ENCODE measurements around the gene MNT. TPM values are rescaled to one million over a fixed set of nuclear protein-coding genes. Genes with fewer than 3 reads are reported as not detected.
A peak's percentile ranks its signal among the peaks of the same experiment; 100 is the strongest.

MNT gene
- total RNA-seq, 4 donors from 2014 or later = 13.7 to 27.7 (median 20.9) TPM

DNA sequence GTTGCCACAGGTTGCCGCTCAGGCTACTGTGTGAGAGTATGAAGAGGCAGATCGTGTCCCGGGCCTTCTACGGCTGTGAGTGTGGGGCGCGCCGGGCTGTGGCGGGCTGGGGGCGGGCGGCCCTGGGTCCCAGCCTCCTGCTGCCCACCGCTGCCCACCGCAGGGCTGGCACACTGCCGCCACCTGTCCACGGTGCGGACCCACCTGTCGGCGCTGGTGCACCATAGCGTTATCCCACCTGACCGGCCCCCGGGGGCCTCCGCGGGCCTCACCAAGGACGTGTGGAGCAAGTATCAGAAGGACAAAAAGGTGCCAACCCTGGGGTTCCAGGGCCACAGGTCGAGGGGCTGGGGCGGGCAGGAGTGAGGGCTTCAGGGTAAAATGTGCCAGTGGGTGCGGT lies 28.7 kb downstream of the MNT start:
- Histone ChIP-seq H3K36me3 (no peaks in the 10 kb centered on the region), H3K4me3 (no peak overlapping the region), H3K4me1 (peaks cover 0 to 3% (median 1%) of the 10 kb centered on the region in 4 donors), H3K27ac (no peak overlapping the region), H3K27me3 (no peaks in the 10 kb centered on the region), H3K9me3 (no peaks in the 10 kb centered on the region)
- intact Hi-C loops (cut with DNase I; ENCODE audit: low total_unique reads) (no loop called here), in situ Hi-C loops (cut with MboI; ENCODE audit: low pct_ligation_motif_present in 1 of 4, low pct_unique_long_range_greater_than_20kb in 1 of 4, low sequenced_read_pairs in 3 of 4) (loop anchor here in 1 of 4 donors (10.0 kb wide), 1 partner anchor 53 kb away; no protein-coding TSS in a partner anchor)
- 94 to 100% methylated on average over 5 to 26 of the region's 26 CpGs for WGBS, 2 donors (ENCODE audit: low coverage in 1 of 2)
- TF ChIP-seq, protein P1, sequence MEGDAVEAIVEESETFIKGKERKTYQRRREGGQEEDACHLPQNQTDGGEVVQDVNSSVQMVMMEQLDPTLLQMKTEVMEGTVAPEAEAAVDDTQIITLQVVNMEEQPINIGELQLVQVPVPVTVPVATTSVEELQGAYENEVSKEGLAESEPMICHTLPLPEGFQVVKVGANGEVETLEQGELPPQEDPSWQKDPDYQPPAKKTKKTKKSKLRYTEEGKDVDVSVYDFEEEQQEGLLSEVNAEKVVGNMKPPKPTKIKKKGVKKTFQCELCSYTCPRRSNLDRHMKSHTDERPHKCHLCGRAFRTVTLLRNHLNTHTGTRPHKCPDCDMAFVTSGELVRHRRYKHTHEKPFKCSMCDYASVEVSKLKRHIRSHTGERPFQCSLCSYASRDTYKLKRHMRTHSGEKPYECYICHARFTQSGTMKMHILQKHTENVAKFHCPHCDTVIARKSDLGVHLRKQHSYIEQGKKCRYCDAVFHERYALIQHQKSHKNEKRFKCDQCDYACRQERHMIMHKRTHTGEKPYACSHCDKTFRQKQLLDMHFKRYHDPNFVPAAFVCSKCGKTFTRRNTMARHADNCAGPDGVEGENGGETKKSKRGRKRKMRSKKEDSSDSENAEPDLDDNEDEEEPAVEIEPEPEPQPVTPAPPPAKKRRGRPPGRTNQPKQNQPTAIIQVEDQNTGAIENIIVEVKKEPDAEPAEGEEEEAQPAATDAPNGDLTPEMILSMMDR (IDR thresholded peaks at IDR 0.05) = no peak
- TF ChIP-seq POLR2AphosphoS5 (IDR thresholded peaks at IDR 0.05) = no peak
- no peak for TF ChIP-seq EP300 (IDR thresholded peaks at IDR 0.05; ENCODE audit: low read depth)
- no peak for TF ChIP-seq POLR2A (IDR thresholded peaks at IDR 0.05)
- DNase-seq = no peak

DNA sequence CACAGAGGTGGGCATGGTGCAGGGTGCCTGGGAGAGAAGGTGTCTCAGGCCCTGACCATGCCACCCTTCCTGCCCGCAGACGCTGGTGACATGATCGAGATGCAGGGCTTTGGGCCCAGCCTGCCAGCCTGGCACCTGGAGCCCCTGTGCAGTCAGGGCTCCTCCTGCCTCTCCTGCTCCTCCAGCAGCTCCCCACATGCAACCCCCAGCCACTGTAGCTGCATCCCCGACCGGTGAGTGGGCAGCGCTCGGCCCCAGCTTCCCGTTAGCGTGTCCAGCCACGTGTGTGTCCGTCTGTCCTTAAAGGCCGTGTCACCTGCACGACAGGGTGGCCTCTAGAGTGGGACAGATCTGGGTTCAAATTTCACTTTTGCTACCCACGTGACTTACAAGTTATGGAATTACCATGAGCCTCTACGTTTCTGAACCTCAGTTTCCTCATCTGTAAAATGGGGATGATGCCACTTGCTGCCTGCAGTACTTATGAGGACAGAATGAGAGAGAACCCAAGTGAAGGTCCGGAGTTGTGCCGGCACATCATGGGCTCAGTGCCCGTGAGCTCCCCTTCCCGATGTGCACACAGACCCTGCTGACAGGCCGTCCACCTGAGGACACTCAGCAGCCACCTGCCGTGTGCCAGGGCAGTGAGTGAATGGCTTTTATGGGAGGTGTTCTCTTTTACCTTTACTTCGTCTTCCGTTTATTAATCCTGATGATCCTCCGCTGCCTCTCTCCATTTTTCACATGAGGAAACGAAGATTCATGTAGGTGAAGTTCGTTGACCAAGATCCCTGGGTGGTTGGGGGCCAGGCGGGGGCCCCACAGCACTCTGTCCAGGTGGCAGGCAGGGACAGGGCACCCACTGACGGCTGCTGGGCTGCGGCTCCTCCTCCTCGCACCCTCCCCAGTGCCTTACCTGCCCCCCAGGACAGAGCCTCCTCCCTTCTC lies 29.4 kb downstream of the MNT start:
- no peak for DNase-seq
- no peak for TF ChIP-seq POLR2A (IDR thresholded peaks at IDR 0.05)
- TF ChIP-seq EP300 (IDR thresholded peaks at IDR 0.05; ENCODE audit: low read depth) = no peak
- H3K27me3 ChIP-seq = no peaks in the 10 kb centered on the region
- H3K4me1 ChIP-seq = peaks cover 0 to 3% (median 1%) of the 10 kb centered on the region in 4 donors
- in situ Hi-C loops (cut with MboI; ENCODE audit: low pct_ligation_motif_present in 1 of 4, low pct_unique_long_range_greater_than_20kb in 1 of 4, low sequenced_read_pairs in 3 of 4) = loop anchor here in 1 of 4 donors (10.0 kb wide), 1 partner anchor 53 kb away; no protein-coding TSS in a partner anchor
- H3K9me3 ChIP-seq = no peaks in the 10 kb centered on the region
- no peak overlapping the region for H3K27ac ChIP-seq
- H3K36me3 ChIP-seq = no peaks in the 10 kb centered on the region
- no peak overlapping the region for H3K4me3 ChIP-seq
- WGBS, 2 donors (ENCODE audit: low coverage in 1 of 2) = 92 to 100% methylated on average over 8 to 30 of the region's 30 CpGs
- intact Hi-C loops (cut with DNase I; ENCODE audit: low total_unique reads) = no loop called here

DNA sequence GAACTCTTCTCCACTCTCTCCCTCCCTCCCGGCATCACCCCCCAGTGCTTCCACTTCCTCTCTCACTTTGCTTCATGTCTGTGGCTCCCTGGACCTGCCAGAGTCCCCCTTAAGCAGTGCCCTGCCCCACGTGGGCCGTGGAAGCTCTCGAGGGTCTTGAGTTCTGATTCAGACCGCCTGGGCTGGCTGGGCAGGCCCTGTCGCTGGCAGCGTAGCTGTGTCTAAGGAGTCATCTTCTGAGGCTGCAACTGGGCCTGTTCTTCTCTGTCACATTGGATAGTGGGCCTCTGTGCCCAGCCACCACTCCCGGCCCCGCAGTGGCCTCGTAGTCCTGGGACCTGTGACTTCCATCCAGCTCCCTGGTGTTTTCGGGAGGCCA lies 30.7 kb downstream of the MNT start:
- no peak overlapping the region for H3K27ac ChIP-seq
- intact Hi-C loops (cut with DNase I; ENCODE audit: low total_unique reads) (no loop called here), in situ Hi-C loops (cut with MboI; ENCODE audit: low pct_ligation_motif_present in 1 of 4, low pct_unique_long_range_greater_than_20kb in 1 of 4, low sequenced_read_pairs in 3 of 4) (loop anchor here in 1 of 4 donors (10.0 kb wide), 1 partner anchor 55 kb away; no protein-coding TSS in a partner anchor)
- H3K36me3 ChIP-seq = no peaks in the 10 kb centered on the region
- H3K4me3 ChIP-seq = no peak overlapping the region
- TF ChIP-seq EP300 (IDR thresholded peaks at IDR 0.05; ENCODE audit: low read depth) (no peak), POLR2A (IDR thresholded peaks at IDR 0.05) (no peak), POLR2AphosphoS5 (IDR thresholded peaks at IDR 0.05) (no peak)
- TF ChIP-seq, protein P1 (IDR thresholded peaks at IDR 0.05) = no peak
- H3K9me3 ChIP-seq = no peaks in the 10 kb centered on the region
- H3K4me1 ChIP-seq = peaks cover 0 to 3% (median 1%) of the 10 kb centered on the region in 4 donors
- no peaks in the 10 kb centered on the region for H3K27me3 ChIP-seq
- DNase-seq = no peak
- WGBS, 2 donors (ENCODE audit: low coverage in 1 of 2) = 78 to 92% methylated on average over 4 to 11 of the region's 11 CpGs

DNA sequence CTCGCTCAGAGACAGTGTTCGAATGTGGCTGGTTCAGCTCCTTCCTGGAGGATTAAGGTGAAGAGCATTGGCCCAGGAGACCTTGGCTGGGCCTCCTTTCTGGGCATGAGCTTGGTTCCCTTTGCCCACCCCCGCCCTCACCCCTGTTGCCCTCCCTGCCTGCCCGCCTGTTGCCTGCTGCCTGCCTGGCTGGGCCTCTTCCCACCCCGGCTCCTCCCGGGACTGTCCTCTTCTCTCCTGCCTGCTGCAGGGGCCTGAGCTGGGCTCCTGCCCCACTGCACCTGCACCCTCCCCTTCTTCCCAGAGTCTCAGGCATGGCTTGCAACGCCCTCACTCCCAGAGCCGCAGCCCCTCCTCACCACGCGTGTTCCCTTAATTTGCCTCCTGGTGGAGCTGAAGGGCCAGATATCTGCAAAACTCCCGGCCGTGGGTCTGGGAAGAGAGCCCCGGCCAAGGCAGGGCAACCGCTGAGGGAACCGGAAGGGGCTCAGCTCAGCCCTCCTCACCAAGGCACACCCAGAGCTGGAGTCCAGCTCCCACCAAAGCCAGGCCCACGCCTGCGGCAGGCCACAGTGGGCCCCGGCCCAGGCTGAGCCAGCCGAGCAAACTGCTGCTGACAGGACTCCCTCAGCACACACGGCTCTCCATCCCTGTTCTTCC lies 31.2 kb downstream of the MNT start:
- H3K27ac ChIP-seq = no peak overlapping the region
- H3K4me1 ChIP-seq = peaks cover 0 to 3% (median 1%) of the 10 kb centered on the region in 4 donors
- WGBS, 2 donors (ENCODE audit: low coverage in 1 of 2) = 77 to 100% methylated on average over 1 to 19 of the region's 20 CpGs
- no peaks in the 10 kb centered on the region for H3K9me3 ChIP-seq
- H3K27me3 ChIP-seq = no peaks in the 10 kb centered on the region
- TF ChIP-seq POLR2A (IDR thresholded peaks at IDR 0.05) (no peak), POLR2AphosphoS5 (IDR thresholded peaks at IDR 0.05) (peak in 1 of 3 donors; percentile 1)
- H3K36me3 ChIP-seq = no peaks in the 10 kb centered on the region
- H3K4me3 ChIP-seq = no peak overlapping the region
- no peak for DNase-seq
- intact Hi-C loops (cut with DNase I; ENCODE audit: low total_unique reads) (no loop called here), in situ Hi-C loops (cut with MboI; ENCODE audit: low pct_ligation_motif_present in 1 of 4, low pct_unique_long_range_greater_than_20kb in 1 of 4, low sequenced_read_pairs in 3 of 4) (loop anchor here in 2 of 4 donors (5.0 to 10.0 kb wide), 2 partner anchors 53 to 55 kb away; no protein-coding TSS in a partner anchor)

Measured in transverse colon (tissue), 4 donors.